ENCODE measurements around the gene PIK3CG.
"Not testable (repeated sequence)": the region's sequence is repeated elsewhere in the genome, so short reads cannot be mapped to it uniquely, and the experiment has no call there.

The PIK3CG gene

GRCh38 chr7:106824458-106824857 lies 40.6 kb upstream of the PIK3CG start:
- TF ChIP-seq, protein P1, sequence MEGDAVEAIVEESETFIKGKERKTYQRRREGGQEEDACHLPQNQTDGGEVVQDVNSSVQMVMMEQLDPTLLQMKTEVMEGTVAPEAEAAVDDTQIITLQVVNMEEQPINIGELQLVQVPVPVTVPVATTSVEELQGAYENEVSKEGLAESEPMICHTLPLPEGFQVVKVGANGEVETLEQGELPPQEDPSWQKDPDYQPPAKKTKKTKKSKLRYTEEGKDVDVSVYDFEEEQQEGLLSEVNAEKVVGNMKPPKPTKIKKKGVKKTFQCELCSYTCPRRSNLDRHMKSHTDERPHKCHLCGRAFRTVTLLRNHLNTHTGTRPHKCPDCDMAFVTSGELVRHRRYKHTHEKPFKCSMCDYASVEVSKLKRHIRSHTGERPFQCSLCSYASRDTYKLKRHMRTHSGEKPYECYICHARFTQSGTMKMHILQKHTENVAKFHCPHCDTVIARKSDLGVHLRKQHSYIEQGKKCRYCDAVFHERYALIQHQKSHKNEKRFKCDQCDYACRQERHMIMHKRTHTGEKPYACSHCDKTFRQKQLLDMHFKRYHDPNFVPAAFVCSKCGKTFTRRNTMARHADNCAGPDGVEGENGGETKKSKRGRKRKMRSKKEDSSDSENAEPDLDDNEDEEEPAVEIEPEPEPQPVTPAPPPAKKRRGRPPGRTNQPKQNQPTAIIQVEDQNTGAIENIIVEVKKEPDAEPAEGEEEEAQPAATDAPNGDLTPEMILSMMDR (IDR thresholded peaks at IDR 0.05; ENCODE audit: borderline replicate concordance, control extremely low read depth, extremely low read depth, insufficient read depth, missing control alignments), result no peak
- no peak for DNase-seq (ENCODE audit: low spot score)
- in situ Hi-C loops (cut with MboI; ENCODE audit: low sequenced_read_pairs, unreplicated experiment), result no loop called here

GRCh38 chr7:106827626-106828025 lies 37.5 kb upstream of the PIK3CG start:
- in situ Hi-C loops (cut with MboI; ENCODE audit: low sequenced_read_pairs, unreplicated experiment), result no loop called here
- TF ChIP-seq, protein P1 (IDR thresholded peaks at IDR 0.05; ENCODE audit: borderline replicate concordance, control extremely low read depth, extremely low read depth, insufficient read depth, missing control alignments), result no peak
- DNase-seq (ENCODE audit: low spot score), result no peak

DNA sequence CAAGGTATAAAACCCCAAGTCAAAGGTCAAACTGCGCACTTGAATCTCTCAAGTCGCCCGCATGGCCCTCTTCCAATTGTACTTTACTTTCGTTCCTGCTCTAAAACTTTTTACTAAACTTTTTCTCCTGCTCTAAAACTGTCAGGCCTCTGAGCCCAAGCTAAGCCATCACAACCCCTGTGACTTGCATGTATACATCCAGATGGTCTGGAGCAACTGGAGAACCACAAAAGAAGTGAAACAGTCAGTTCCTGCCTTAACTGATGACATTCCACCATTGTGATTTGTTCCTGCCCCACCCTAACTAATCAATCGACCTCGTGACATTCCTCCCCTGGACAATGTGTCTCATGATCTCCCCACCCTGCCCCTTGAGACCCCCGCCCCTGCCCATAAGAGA lies 35.6 kb upstream of the PIK3CG start:
- TF ChIP-seq, protein P1 (IDR thresholded peaks at IDR 0.05; ENCODE audit: borderline replicate concordance, control extremely low read depth, extremely low read depth, insufficient read depth, missing control alignments), result no peak
- no peak for DNase-seq (ENCODE audit: low spot score)
- in situ Hi-C loops (cut with MboI; ENCODE audit: low sequenced_read_pairs, unreplicated experiment), result no loop called here

DNA sequence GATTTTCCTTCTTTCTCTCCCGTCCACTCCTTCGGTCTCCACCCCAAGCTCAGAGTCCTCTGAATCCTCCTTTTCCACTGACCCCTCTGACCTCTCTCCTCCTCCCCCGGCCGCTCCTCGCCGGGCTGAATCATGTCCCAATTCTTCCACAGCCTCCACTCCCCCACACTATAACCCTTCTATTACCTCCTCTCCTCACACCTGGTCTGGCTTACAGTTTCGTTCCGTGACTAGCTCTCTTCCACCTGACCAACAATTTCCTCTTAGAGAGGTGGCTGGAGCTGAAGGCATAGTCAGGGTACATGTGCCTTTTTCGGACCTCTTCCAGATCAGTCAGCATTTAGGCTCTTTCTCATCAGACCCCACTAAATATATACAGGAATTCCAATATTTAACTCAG lies 34.2 kb upstream of the PIK3CG start:
- in situ Hi-C loops (cut with MboI; ENCODE audit: low sequenced_read_pairs, unreplicated experiment); DNase-seq (ENCODE audit: low spot score): not testable (repeated sequence)

- TF ChIP-seq, protein P1 (IDR thresholded peaks at IDR 0.05; ENCODE audit: borderline replicate concordance, control extremely low read depth, extremely low read depth, insufficient read depth, missing control alignments), result no peak
- in situ Hi-C loops (cut with MboI; ENCODE audit: low sequenced_read_pairs, unreplicated experiment), result no loop called here
- DNase-seq (ENCODE audit: low spot score), result no peak
These were observed 28.3 kb upstream of the PIK3CG start for GRCh38 chr7:106836816-106837215.

- TF ChIP-seq, protein P1 (IDR thresholded peaks at IDR 0.05; ENCODE audit: borderline replicate concordance, control extremely low read depth, extremely low read depth, insufficient read depth, missing control alignments), result no peak
- in situ Hi-C loops (cut with MboI; ENCODE audit: low sequenced_read_pairs, unreplicated experiment), result no loop called here
- DNase-seq (ENCODE audit: low spot score), result no peak
These were observed 25.6 kb upstream of the PIK3CG start for GRCh38 chr7:106839511-106839910.

- TF ChIP-seq, protein P1 (IDR thresholded peaks at IDR 0.05; ENCODE audit: borderline replicate concordance, control extremely low read depth, extremely low read depth, insufficient read depth, missing control alignments), result no peak
- no peak for DNase-seq (ENCODE audit: low spot score)
- in situ Hi-C loops (cut with MboI; ENCODE audit: low sequenced_read_pairs, unreplicated experiment), result no loop called here
These were observed 24.7 kb upstream of the PIK3CG start for GRCh38 chr7:106840342-106840741.

Measured in GM13976 (cell line).